Stimulated activated CD4-positive, alpha-beta T cell treated with anti-CD3 and anti-CD28 coated beads, Interleukin-15, amount 100 ng/mL, for 24 hours (primary cell): Measurements from ENCODE around the gene MTERF4.

ENCODE experiments used
- DNase-seq: peaks from one replicate; pipeline ENCODE4 v3.0.0-alpha.2; 2020

MTERF4 gene

DNA sequence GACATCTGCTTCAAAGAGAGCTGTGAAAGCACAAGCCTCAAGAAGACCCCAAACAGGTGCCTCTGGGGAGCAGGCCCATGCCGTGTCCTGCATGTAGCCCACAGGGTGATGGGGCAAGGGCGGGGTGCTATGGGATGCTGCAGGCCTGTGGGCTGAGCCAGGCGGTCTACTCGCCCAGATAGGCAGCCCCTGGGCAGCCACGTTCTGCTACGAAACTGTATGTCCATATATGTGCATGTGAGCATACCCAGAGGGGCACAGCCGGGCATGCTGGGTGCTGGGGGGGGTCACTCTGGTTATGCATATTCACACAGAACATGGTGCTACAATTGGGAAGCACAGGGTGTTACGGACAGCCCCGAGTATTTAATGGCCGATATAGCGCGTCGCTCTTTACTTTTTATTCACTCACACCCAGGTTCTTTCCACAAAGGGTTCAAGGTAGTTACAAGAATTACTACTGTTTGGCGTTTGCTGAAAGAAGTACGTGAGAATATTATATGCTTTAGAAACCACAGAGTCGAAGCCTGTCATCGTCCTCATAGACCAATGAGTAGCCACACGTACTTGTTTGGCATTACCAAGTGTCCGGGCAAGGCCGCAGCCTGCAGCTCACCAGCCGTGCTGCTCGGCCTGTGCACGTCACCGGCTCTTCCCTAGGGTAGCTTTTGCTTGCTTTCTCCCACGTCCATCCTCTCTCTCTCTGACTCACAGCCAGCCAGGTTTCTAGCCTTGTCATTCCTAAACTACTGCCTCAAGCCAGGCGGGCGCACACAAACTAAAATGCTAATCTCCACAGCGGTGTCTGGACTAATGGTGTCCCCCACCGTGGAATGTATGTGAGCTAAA, 14.4 kb downstream of the MTERF4 start:
- no peak for DNase-seq

DNA sequence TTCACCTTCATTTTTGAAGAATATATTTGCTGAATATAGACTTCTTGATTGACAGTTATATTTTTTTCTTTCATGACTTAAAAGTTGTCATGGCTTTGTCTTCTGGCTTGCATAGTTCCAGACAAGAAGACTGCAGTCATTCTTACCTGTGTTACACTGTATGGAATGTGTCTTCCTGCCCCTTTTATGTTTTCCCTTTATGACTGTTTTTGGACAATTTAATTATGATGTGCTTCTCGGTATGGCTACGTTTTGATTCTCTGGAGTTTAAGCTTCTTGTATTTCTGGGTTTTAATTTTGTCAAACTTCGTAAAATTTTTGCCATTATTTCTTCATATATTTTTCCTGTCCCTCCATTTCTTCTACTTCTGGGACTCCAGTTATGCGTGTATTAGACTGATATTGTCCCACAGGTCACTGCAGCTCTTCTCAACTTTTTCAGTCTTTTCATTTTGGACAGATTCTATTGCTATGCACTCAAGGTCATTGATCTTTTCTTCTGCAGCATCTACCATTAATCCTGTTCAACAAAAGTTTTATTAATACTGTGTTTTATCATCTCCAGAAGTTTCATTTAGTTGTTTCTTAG, 17.1 kb downstream of the MTERF4 start:
- DNase-seq: no peak

DNA sequence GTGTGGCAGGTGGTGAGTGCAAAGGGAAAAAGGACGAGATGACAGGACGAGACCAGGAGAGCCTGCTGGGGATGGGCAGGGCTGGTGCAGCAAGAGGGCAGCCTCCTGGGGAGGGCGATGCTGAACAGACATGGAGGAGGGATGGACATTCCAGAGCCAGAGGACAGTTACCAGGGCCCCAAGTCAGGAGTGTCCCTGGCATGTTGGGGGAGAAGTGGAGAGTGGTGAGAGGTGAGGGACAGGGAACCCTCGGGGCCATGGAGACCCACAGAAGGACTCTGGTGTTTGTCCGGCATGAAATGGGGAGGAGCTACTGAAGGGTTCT, 19.0 kb downstream of the MTERF4 start:
- DNase-seq: no peak

DNA sequence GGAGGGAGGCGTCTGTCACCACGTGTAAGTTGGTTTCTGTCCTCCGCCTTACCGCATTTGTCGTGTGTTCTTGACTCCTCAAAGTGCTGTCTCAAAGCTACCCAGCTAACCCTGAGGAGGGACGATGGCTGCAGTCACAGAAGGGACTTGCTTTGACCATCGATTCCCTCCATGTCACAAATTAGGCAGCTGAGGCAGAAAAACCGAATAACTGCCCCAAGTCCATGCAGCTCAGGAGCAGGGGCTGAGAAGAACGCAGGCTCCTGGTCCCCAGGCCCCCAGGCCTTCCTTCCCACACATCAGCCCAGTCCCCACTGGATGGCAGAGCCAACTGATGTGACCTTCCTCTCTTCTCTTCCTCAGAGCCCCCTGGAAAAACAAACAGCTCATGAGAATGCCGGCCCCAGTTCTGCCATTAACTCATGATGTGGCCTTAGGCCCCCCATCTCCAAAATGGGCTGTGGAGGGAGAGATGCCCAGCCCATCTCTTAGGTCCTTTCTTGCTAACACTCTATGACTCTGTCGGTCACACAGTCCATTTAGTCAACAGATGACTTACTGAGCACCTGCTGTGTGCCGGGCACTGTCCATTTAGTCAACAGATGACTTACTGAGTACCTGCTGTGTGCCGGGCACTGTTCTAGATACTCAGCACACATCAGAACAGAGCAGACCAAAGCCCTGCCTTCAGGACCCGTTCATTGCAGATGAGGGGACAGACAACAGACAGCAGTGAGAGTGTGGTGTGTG, 19.6 kb downstream of the MTERF4 start:
- DNase-seq: no peak

DNA sequence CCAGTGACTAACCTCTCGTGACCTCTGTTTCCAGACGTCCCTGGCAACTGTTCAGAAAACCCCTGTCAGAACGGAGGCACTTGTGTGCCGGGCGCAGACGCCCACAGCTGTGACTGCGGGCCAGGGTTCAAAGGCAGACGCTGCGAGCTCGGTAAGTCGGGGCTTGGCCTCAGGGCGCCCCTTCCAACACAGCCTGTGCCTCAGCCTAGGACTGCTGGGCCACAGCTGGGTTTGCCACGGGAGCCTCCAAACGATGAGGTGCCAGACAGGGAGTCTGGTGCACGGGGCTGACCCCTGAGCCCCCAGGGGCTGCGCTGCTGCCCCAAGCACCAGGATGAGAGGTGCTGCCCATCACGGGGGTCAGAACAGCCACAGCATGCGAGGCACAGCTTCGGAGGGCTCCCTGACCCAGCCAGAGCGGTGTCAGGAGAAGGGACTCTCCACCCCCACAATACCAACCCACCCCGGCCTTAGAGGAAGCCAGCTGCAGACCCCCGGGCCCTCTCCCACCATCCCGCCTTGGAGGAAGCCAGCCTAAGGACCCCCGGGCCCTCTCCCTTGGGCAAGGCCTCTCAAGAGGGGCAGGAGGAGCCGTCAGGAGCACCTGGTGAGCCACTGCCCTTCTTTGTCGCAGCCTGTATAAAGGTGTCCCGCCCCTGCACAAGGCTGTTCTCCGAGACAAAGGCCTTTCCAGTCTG, 20.3 kb downstream of the MTERF4 start:
- DNase-seq: no peak

DNA sequence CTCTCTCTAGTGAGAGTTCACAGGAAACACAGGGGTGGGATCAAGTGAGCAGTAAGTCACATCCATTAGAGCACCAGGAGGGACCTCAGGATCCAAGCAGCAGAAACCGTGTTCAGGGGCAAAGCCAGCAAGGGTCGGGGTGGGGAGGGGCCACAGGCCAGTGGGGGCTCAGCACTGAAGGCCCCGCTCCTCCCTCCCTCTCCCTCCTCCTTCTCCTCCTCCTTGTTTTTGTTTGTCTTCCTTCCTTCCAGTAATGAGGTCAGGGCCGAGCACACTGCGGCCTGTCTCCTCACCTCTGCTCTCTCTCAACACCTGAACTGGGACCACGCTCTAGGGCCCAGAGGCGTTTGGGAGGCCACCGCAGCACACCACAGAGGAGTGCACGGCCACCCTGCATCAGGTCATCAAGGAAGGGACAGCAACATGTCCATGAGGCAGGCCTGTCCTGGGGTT, 20.9 kb downstream of the MTERF4 start:
- DNase-seq: no peak

DNA sequence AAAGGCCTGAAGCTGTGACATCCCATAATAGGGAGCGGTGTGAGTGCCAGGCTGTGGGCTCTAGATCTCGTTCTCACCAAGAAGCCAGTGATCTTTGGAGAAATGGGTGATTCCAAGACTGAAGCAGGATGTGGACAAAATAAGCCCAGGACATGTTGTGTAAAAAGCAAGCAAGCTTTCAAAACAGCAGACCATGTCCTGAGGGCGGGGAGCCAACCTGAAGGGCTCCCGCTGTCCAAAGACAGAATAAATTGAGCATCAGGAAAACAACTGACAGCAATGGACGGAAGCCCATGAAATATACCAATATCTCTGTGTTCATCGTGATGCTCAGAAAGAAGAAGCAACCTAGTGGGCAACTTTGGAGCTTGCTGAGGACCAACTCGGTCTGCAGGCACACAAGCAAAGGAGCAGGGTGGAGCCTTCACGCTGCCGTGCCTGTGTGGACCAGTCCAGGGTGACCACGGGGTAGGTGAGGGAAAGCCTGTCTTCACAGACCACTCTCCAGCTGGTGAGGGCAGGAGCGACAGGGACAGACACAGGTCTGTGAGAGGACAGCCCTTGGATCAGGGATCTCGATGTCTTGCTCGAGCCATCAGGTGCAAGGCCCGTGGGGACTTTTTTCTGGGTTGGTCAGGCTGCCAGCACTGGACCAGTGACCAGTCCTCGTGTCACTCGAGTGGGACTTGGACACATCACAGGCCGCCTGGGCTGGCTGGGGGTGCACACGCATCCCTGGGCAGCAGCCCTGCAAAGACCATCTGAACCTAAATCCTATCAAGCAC, 21.5 kb downstream of the MTERF4 start:
- DNase-seq: no peak

DNA sequence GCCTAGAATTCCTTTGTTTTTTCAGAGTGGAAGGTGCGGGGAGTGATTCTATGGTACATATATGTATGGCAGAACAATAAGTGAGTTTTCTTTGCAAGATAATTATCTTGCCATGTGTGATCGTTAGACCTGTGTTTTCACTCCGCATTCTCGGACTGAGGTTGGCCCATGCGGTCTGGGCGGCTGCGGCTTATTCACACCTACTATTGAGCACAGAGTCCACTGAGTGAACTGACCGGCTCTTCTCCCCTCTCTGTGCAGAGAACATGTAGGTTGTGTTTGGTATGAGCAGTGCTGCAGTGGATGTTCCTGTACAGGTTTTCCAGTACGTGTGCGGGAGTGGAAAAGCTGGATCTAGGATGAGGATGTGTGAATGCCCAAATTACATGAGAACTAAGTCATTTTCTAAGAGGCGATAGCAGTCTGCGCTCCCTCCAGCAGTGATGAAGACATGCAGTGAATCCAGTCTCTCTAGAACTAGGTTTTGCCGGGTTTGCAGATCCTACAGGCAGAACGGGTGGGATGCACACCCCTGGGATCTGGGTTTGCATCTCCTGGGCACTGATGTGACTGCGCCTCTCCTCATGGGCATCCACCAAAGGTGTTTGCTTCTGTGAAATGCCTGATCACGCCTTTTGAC, 27.1 kb downstream of the MTERF4 start:
- no peak for DNase-seq

DNA sequence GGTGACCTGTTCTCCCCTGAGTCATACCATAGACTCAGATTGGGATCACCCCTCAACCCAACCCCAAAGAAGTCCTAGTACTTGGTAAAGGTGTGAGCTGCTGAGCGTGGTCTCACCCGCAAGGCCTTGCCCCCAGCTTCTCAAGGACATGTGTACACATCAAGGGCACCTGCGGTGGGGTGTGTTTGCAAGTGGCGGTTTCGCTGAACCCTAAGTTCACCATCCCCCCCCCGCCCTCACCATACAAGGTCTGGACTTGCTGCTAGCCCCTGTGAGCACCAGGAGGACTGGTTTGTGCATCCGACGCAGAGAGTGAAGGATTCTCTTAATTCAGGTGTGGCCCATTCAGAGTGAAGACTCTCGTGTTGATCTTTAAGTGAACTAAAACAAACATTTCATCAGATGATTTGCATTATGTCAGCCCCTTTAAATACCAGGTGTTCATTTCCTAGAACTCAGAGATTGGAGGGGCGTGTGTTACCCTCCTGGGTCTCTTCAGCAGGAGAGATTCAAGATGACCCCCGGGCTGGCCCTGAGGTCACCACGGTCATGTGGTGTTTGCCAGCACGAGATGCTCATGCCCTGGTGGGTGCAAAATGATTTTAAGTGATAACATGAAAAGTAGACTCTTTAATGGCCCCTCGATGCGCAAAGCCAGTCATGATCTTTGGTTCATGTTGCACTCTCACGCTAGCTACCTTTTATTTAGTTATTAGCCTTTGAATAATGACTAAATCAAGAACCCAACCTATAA, 27.8 kb downstream of the MTERF4 start:
- DNase-seq: no peak

DNA sequence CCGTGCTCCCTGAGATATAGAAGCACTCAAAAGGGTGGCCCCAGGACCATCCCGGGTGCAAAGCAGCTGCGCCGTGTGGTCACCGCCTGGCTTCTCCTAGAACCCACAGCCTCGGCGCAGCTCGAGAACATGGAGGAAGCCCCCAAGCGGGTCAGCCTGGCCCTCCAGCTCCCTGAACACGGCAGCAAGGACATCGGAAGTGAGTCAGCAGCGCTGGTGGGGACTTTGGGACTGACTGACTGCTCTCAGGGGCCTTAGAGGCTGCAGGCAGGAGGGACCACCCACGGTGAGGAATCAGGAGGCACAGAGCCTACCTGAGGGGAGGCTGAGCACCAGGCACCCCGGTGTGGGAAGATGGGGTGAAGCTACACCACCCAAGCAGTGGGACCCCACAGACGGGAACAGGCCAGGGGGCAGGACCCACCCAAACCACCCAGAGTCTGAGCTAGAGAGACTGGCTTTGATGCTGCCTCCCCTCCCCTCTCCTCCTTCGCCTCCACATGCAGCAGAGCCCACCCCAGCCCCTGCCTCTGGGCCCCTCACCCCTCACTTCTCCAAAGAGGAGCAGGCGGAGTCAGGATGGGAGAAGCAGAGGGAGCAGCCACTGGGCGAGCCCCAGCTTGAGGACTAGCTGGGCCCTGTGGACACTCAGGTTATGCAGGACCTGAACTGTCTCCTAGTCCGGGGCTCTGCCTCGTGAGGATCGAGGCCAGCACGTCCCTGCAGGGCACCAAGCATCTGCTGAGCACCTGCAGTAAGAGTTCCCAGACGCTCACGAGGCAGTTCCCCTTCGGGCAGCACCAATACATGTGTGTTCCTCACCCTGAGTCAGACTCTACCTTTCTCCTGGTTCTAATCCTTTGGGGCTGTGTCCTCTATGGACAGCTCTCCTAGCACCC, 28.7 kb downstream of the MTERF4 start:
- DNase-seq: no peak

DNA sequence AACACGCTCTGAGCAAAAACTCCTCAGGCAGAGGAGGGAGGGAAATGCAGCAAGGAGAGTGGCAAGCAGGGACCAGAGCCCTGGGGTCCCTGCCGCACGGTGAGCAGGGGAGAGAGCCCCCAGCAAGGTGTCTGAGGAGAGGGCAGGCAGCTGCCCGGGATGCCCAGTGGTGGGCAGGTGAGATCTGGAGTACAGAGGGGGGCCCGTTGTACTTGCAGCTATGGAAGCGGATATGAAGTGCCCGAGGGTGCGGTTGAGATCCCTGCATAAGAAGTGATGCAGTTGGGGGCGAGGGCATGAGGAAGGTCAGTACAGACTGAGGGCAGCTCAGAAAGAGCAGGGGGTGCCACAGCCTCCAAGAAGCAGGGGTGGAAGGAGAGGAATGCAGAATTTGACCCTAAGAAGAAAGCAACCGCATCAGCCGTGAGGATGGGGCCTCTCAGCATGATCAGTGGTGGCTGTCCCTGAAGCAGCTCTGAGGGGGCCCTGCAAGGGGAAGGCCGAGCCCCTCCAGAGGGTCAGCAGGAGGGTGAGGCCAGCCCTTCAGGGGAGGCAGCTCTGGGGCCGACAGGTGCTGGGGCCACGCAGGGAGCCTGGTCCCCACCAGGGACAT, 29.4 kb downstream of the MTERF4 start:
- no peak for DNase-seq

DNA sequence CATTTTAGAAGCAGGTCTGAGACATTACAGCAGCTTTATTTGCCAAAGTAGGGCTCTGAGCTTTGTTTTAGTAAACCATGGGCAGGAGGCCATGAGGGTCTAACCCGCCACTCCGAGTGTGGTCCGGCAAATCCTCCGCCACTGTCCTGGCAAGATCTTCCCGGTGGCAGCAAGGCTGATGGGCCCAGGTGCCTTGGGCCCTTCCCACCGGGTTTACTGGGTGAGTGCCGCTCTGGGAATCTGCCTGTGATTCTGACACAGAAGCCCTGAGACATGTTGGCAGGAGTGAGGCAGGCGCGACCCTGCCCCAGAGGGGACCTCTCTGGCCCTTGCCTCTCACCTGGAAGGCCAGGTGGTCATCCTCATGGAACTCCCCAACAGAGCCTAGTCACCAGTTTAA, 29.9 kb downstream of the MTERF4 start:
- DNase-seq: no peak

DNA sequence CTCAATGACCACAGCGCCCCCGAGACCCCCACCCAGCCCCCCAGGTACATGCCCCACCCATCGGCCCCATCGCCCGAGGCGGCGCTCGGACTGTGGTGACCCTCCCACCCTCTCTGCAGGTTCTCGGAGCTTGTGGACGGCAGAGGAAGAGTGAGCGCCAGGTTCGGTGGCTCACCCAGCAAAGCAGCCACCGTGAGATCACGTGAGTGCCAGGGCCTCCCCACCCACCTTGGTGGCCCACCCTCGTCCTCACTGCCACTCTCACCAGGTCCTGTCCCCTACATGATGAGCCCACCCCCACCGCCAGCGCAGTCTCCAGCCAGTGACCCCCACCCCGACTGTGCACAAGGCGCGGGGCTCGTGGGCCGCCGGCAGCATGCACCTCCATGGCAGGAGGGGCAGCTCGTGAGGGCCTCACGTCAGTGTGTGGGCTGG, 30.4 kb downstream of the MTERF4 start:
- no peak for DNase-seq

DNA sequence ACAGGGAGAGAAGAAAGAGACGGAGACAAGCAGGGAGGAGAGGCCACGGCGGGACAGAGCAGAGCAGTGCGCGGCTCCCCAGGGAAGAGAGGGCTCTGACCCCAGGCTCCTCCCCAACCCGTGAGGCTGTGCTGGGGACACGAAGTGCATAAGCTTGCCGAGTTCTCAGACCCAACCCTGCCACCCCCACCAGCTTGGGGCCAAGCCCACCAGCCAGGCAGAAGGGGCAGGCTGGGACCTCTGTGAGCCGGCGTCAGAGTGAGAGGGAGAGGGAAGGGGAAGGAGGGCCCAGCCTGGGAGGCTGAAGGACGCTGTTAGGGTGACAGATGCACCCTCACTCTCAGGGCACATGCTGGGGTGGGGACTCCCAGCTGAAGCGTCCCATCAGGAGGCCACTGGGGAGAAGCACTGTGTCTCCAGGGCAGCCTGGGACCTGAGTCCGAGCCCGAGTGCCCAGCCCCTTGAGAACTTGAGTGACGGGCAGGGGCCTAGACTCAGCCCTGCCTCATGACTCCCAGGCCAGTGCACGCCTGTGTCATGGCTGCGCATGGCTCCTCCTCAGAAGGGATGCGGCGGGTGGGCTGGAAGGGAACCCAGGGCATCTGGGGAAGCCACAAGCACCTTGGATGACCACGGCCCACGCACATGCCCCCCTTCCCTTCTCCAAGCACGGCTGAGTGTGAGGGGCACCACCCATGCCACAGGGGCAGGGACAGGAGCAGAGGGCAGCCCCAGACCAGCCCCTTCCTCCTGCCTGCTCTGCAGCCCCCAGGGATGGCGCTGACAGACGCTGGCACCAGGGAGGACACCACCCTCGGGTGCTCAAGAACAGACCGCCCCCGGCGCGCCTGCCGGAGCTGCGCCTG, 31.0 kb downstream of the MTERF4 start:
- DNase-seq: no peak

DNA sequence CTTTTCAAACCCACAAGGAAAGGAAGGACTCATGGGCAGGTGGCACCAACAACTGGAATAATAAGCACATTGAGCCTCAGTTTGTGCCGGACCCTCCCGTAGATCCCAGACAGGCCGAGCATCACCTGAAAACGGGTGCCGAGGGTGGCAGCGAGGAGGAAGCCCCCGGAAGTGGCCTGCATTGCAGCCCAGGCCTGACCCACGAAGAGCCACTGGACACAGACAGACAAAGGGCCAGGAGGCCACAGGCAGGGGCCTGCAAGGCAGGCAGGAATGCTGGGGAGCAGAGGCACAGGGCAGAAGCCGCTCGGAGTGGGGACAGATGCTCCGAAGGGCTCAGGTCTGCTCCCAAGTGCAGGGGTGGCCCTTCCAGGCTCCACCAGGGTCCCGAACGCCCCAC, 31.7 kb downstream of the MTERF4 start:
- DNase-seq: no peak

DNA sequence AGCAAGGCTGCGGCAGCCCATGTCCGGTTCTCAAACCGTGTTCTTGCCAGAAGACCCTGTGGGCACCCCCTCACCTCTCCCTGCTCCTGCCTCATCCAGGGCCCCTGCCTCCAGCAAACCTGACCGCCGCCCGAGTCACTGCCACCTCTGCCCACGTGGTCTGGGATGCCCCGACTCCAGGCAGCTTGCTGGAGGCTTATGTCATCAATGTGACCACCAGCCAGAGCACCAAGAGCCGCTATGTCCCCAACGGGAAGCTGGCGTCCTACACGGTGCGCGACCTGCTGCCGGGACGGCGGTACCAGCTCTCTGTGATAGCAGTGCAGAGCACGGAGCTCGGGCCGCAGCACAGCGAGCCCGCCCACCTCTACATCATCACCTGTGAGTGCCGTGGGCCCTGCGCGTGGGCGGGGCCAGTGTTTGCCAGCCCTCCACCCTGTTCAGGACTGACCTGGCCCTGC, 32.2 kb downstream of the MTERF4 start:
- DNase-seq: no peak

DNA sequence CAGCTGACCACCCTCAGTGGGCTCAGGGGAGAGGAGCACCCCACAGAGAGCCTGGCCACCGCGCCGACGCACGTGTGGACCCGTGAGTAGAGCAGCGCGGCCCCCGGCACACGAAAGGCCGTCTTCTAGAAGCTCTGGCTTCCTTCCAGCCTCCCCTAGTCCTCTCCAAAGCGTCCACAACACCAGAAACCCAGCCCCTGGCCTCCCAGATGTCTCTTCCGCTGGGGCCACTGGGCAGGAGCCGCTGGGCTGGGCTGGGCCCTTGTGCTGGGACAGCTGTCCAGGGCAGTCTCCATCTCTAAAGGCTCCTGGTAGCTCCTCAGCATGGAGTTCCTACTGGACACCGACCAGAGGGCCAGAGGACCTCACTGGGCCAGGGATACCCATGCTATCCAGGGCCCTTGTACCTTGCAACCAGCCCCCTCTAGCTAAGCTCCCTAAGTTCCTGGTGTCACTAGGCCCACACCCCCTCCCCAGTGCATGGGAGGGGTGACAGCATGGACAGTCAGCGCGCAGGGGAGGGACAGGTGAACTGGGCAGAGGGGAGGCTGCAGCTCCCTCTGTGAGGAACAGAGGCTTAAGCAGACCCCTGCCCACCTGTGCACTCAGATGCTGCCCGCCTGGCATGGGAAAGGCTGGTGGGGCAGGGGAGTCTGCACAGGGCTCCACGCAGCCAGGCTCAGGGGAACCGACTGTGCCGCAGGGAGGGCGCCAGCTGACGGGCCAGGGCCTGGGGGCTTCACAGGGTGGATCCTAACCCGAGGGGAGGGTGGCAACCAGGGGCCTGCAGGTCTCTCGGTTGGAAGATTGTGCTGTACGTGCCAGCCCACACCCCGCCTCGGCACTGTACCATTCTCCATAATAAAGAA, 32.9 kb downstream of the MTERF4 start:
- no peak for DNase-seq
